NCI-H1436 (cell line): ENCODE results near the gene KRT72.

Experiments used
- DNase-seq: peaks from one replicate; lab custom pipeline; 2025; lab: John Stamatoyannopoulos, UW

Gene KRT72

DNA sequence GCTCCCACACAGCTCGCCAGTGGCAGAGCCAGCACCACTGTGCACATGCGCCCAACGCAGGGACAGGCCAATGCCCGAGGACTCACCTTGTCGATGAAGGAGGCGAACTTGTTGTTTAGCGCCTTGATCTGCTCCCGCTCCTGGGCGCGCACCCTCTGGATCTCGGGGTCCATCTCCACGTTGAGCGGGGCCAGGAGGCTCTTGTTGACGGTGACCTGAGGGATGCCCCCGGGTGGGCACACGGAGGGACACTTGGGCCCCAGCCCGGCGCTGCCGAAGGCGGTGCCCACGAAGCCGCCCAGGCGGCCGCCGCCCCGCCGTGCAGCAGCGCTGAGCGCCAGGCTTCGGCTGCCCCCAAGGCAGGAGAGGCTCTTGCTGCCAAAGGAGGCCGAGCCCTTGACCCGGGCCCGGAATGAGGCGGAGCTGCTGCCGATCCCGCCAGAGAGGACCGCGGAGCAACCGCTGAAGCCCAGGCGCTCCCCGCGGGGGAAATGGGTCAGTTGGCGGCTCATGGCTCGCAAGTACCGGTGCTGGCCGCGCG is at the start of gene KRT72:
KRT72 (minus strand) TSS at position 523 of the 541 bp plus-strand sequence; CDS start at position 512, 11 bp downstream.
- no peak for DNase-seq

DNA sequence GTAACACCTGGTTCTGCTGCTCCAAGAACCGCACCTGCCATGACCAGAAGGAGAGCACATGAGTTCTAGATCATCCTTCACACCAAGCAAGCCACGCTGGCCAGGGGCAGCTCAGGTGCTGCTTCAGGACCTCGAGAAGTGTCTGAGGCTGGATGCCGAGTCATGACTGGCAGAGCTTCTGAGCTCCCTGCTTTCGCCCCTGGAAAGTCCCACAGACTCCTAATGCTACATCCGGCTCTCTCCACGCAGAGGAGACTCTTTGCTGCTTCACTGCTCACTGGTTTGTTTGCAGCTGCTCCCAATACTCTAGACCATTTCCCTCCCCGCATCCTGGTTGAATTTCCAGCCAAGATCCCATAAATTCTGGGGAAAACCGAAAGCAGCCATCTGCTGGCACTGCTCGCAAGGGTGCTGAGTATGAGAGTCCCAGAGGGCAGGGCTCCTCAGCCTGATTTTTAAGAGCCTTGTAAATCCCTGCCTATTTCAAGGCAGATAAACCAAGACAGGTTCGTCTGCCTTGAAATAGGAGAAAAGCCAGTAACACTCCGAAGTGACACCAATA is 49.3 kb upstream of the KRT72 start:
- DNase-seq: no peak

DNA sequence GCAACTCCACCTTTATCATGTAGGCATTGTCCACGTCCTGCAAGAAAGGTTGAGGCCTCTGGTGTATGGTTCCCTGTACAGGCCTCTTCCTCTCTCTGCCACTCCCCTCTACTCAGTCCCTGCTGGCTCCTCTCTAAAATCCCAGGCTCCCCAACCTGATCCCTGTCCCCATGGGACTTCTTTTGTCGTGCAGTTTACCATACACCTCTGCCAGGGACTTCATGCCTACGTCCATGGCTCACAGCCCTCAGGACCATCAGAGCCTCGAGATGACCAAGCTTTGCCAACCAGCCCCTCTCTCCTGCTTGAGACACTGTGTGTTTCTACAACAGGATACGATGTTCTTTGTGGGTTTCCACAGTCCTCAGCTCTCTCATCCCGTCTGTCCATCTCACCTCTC is 47.8 kb upstream of the KRT72 start:
- DNase-seq: no peak

DNA sequence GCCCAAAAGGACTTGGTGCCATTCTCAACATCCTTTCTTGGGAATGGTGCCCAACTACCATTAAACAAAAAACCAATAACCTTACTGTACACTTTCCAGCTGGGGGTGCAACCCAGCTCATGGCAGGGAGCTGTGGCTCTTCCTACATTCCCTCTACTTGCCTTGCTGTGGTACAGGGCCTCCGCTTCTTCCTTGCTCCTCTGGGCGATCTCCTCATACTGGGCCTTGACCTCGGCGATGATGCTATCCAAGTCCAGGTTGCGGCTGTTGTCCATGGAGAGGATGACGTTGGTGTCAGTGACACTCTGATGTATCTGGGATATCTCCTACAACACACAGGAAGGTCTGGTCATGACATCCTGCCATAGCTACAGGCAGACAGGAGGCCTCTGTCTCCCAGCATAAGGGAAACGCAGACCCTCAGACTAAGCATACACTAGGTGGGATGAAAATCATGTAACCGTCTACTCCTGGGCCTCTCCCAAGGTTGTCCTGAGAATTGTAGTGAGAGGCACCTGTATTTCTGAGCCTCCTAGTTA is 46.8 kb upstream of the KRT72 start:
- no peak for DNase-seq

DNA sequence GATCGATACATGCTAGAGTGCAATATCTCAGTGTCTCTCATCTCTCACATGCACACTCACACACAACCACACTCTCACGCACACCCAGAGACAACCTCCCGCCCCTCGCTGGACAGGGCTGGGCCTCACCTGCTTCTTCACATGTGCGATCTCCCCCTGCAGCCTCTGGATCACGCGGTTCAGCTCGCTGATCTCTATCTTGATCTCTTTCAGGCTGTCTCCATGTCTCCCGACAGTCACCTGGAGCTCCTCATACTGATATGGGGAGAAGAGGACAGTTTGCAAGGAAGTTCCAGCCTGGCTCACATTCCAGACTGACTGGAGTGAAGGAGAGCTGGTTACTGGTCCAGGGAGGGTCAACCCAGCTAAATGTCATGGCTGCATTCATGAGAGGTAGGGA is 46.3 kb upstream of the KRT72 start:
- no peak for DNase-seq

DNA sequence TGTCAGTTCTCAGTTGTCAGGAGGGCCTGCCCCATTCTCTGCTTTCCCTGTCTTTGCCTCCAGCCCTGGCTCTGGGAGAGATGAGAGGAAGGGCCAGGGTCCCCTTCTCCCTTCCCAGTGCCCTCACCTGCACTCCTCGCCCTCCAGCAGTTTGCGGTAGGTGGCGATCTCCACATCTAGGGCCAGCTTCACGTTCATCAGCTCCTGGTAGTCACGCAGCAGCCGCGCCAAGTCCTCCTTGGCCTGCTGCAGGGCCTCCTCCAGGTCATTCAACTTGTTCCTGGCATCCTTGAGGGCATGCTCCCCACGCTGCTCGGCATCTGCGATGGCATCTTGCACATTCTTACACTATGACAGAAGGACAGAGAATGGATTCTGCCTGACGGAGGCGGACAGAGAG is 45.4 kb upstream of the KRT72 start:
- no peak for DNase-seq

DNA sequence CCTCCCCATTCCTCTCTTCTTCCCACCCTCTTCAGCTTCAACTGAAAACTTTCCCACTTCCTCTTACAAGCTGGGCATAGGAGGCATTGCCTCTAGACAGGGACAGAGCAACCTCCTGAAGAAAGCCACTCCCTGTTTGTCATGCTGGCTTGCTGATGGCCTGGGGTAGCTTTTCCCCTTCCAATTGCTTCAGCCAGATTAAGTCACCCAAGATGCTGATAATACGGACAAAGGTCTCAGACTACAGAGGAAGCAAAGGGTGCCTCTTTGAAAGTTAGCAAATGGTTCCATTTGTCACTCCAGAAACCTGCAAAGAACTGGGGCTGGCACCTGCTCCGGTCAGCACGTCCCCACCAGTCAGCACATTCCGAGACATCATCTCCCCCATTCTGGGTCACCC is 44.7 kb upstream of the KRT72 start:
- no peak for DNase-seq

DNA sequence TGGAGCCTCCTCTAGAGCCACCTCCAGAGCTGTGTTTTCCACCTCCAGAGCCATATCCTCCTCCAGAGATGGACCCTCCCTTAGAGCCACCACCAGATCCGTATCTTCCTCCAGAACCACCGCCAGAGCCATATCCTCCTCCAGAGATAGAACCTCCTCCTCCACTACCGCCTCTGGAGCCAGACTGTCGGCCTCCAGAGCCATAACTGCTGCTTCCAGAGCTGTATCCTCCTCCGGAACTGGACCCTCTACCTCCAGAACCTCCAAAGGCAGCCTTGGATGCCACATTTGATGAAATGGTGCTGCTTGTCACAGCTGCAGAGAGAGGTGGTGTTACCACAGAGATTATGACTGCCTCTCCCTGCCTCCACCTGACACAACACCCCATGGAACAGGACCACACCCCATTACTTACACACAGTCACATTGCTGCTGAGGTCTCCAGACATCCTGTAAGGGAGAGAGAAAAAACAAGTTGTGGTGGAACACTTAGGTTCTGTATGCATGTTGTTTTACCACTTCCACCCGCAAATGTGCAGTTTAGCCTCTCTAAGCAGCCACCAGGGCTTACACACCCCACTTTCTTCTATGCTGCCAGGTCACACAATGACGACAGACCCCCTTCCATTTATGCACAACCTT is 44.0 kb upstream of the KRT72 start:
- no peak for DNase-seq

DNA sequence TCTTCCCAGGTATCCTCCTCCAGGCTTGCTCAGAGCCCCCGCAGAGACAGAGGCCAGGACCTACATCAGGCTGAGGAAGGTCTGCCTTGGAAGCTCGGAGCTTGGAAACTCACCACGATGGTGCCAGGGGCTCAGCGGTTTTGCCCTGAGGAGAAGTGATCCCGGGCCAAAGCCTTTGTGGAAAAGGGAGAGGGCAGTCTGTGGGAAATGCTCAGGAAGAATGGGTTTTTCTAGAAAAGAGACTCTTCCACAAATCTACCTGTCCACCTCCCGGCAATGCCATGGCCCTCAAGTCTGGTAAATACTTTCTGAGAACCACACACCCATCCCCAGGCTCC is 42.8 kb upstream of the KRT72 start:
- no peak for DNase-seq

DNA sequence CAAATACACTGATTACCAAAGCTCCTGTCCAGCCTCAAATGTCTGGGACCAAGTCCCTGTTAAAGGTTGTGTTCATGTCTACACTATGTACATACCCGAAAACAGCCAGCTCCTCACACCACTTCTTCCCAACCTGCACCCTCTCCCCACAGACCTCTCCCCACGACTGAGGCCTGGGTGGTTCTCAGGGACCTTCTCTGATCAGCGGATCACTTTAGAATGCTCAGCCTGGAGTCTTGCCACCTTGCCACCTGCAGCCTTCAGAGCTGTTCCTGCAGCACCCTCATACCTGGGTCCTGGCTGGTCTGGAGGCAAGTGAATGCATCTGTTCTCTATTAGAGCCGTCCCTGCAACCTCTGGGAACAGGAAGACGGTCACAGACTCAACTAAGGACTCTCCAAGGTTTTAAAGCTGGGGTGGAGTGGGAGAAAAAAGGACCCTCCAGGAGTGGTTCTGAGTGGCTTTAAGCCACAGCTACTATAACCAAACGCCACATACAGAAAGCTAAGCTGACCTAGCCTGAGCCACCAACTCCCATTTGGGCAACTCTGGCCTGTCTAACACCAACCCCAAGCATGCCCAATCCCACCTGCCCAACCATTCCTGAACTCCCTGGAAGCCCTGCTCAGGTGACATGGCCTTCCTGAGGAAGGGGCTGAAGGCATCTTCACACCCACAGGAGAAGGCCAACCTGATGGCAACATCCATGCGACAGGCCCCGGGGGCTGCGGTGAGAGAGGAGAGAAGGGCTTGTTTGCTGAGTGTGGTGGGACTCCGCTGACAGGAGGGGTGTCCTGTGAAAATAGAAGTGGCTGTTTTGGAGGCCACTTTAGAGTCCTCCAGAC is 42.2 kb upstream of the KRT72 start:
- no peak for DNase-seq

DNA sequence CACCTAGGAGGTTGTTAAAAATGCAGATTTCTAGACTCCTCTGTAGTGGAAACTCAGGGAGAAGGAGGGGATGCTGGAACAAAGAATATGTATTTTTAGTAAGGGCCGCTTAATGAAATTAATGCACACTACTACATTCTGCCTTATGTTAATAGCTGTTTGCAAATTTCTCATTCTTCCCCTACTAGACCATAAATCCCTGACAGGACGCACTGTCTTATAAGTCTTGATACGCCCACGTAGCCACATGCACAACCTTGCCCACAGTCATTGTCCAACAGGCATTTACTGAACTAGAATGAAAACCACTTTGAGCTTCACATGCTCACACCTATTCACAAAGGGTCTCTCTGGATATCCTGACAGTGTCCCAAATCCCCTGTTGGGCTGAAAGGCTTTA is 40.2 kb upstream of the KRT72 start:
- DNase-seq: no peak

DNA sequence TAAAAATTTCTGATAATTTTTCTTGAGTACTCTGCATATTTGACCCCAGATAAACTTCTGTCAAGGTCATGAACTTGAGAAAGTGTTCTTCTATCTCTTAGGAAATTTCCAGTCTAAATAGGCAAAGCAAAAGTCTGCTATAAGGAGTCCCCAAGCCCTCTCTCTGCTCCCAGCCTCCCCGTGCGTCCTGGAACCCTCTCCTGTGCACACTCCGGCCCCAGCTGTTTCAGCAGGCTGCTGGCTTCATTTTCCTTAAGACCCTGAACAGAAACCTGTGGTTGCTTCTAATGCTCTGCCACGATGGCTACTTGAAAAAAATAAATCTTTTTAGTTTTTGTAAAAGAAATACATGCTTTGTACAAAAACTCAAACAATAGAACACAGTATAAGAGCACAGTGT is 36.0 kb upstream of the KRT72 start:
- no peak for DNase-seq

DNA sequence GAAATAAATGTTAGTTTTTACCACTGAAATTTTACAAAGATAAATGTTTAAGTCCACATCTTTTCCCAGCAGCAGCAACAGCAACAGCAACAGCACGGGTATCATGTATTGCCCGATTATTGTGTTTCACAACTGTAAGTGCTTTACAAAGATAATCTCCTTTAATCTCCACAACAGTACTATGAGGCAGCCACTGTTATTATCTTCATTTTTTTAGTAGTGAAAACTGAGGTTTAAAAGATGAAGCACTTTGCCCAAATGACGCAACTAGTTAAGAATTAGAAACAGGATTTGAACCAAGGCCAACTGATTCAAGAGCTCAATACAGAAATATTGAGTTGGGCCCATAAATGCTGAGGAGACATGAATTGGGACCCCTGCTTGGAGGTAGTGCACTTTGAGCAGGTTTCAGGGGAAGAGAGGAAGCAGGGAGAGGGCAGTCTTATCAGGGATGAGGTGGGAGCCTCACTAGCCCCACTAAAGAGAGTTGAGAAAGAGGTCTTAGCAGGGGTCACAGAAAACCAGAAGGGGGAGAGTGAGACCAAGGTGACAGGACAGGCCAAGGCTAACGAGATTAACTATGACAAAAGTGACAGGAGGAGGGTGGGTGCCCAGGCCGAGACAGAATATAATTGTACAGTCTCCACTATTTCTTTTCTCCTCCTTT is 35.5 kb upstream of the KRT72 start:
- DNase-seq: no peak

DNA sequence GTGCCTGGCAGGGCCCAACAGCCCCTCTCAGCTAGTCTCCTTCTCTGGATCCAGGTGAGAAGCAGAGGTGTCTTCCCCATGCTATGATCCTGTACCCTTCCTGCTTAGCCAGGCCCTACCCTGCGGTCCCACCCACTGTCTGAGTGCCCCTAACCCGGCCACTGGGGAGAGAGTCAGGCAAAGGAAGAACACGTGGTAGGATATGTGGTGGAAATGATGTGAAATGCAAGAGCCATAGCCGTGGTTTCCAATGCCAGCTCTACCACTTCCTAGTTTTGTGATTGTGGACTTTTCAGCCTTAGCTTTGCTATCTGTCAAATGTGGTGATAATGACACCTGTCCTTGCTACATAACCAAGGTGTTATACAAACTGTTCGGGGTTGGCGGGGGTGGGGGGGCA is 34.9 kb upstream of the KRT72 start:
- DNase-seq: no peak

DNA sequence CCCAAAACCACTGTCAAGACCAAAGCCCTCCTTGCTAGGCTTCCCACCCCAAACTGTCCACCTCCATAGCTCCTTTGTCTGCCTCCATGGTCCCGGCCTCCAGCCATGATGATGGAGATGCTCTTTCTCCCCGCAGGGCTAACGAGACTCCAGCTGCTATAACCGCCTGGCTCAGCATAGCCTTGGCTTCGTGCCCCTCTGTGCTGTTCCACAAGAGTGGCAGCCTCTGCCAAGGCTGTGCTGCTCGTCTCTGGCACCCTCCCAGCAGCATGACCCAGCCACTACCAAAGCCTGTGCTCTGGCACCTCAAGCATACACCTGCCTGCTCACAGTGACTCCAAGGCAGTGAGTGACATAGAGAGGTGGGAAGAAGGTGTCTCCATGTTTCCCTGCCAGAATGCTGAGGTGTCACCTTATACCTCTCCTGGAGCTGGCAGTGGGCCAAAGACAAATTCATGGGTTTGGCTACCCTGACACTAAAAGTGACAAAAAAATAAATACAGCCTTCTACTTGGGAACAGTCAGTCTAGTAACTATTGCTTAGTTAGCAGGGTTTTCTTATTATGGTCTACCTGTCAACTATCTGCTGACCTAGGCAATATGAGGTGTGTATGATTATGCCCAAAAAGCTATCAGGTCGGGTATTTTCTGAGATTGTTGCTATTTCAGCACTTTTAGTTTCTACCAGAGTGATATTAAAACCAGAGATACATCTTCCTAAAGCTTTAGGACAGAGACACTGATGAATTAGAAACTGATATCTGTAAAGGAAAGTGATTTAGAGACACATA is 33.2 kb upstream of the KRT72 start:
- DNase-seq: no peak

DNA sequence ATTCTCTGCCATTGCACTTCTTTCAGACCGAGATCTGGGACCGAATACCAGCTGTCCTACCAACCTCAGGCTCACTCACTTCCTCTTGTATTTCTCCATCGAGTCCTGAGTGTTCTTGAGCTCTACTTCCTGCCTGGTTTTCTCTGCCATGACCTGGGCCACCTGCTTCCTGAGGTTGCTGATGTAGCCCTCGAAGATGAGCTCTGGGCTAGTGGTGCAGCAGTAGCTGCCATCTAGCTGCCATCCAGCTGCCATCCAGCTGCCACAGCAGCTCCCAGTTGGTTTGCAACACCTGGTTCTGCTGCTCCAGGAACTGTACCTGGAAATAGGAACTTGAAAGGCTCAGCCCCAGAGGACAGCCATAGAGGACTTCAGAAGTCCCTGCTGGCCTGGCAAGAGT is 32.1 kb upstream of the KRT72 start:
- no peak for DNase-seq

DNA sequence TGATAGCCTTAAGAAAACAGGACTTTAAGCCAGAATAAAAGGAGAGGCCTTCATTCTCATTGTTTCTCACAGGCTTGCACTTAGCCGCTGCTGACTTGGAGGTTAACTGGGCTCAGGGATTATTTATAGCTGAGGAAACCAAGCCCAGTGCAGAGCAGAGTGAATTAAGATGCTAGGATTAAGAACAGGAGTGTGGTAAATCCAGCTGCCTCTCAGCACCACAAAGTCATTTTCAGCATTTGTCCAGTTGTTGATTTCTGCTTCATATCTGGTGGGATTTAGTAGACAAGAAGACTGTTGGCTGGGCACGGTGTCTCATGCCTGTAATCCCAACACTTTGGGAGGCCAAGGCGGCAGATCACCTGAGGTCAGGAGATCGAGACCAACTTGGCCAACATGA is 31.4 kb upstream of the KRT72 start:
- no peak for DNase-seq

DNA sequence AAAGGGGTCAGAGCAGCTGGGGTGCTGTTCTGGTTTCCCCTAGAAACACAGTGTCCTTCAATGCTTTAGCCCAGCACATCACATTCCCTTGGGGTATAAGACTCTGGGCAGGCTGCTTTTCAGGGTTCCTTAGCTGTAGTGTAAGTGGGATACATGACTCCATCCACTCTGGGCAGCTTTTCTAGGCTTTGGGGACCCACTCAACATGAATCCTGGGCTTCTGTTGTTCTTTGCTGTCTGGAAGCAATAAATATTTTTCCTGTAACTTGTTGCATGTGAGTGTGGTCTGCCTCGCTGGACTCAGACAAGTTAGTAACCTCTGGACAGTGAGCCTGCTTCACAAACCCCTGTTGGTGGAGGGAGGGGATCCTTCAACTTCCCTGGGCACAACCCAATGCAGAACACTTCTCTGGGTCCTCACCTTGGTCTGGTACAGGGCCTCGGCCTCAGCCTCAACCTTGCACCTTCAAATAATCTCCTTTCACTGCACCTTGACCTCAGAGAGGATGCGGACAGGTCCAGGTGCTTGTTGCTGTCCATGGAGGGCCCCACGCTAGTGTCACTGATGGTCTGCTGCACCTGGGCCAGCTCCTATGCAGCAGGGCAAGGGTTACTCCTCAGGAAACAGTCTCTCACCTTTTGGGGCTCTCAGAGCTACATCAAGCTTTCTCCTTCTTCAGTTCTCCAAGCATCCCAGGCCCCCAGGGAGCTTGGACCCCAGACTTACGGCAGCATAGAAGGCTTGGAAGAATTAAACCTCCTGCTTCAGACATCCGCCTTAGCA is 30.6 kb upstream of the KRT72 start:
- DNase-seq: no peak

DNA sequence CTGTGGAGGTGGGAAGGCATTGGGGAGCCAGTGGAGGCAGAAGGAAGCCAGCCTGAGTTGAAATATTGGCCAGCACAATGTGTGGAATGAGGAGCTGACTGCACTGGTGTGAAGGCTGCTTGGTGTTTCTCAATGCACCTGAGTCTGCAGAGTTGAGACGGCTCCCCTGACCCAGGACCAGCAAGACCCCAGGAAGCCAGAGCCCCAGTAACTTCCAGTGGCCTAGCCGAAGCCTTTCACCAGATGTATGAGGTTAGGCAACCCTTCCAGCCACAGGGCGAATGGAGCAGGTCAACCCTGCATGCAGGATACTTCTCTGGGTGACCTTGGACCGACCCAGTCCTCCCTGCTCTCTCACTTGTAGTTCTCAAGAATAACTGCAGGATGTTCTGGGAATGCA is 30.0 kb upstream of the KRT72 start:
- no peak for DNase-seq

DNA sequence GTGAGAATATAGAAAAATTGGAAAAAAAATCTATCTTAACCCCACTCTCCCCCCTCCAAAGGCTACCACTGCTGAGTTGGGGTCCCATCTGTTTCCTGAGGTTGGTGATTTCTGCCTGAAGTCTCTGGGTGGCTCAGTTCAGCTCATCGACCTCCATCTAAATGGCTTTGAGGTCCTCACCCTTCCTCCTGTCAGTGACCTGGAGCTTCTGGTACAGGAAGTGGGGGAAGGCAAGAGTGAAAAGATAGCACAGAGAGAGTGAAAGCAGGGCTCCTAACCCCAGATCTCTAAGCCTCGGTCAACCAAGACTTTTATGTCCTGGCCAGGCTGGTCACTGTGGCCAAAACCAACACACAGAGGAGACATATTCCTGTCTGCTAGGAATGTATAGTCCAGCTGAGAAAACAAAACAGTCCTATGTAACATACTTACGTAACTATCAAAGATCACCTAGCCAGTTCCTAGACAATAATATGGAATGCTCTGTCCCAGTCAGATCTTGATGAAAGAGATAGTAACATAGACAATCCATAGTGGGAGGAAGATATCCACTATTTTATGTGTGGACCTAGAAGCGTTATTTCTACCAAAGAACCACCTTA is 29.4 kb upstream of the KRT72 start:
- DNase-seq: no peak
